ENCODE measurements around the gene XIAP.

DNA sequence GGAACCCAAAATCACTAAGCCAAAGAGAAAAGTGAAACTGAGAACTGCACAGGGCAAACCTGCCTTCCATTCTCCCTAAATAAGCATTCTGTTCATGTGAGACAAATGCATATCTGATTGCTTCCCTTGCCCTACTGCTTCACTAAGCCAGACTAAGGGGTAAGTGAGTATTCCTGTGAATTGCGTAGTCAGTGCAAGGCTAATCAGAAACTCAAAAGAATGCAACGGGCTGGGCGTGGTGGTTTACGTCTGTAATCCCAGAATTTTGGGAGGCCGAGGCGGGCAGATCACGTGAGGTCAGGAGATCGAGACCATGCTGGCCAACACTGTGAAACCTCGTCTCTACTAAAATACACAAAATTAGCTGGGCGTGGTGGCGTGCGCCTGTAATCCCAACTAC is 10.8 kb upstream of the XIAP start:
- TF ChIP-seq POLR2A (IDR thresholded peaks at IDR 0.05) (no peak), EP300 (IDR thresholded peaks at IDR 0.05) (no peak), CTCF (IDR thresholded peaks at IDR 0.05) (no peak)

Data from ovary (tissue), 3 donors.